Measurements from ENCODE around the gene BBS9. TPM values are rescaled to one million over a fixed set of nuclear protein-coding genes. Genes with fewer than 3 reads are reported as not detected.

The BBS9 gene
- total and polyA plus RNA-seq, 2 donors (not counting 1 experiment from before 2014, with no cell fraction given), result 8.4 to 45.2 TPM

DNA sequence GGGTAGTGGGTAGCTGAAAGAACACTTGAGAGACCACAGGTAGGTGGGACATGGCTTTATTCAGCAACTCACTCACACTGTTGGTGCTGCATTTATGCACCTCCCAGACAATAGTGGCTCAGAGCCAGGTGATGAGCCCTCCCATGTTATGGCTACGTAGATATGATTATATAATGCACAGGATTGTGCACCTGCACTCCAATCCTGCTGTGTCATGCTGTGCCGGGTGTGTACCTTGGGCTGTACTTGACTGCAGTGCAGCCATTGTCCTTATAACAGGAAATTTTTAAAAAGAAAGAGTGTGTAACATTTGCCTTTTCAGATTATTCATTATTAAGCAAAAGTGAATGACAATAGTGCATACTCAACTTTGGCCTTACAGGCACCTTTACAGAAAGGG lies 409.8 kb downstream of the BBS9 start:
- POLR2A ChIA-PET, result no interaction called here
- Mint-ChIP-seq H3K9me3 (ENCODE audit: insufficient read depth) (peaks cover 16% of the 10 kb centered on the region), H3K27ac (no peak overlapping the region), H3K27me3 (no peaks in the 10 kb centered on the region), H3K4me3 (no peak overlapping the region), H3K4me1 (no peaks in the 10 kb centered on the region)
- WGBS (ENCODE audit: insufficient coverage), result 100% methylated on average over 1 of the region's 2 CpGs
- Histone ChIP-seq H3K79me2 (ENCODE audit: control insufficient read depth, insufficient read depth, low read length) (no peaks in the 10 kb centered on the region), H3K27me3 (replicated peaks in 1 of 4; ENCODE audit: control extremely low read depth in 1 of 4, control insufficient read depth in 3 of 4, insufficient read depth in 4 of 4, low read length in 3 of 4) (no peaks in the 10 kb centered on the region), H3K4me1 (ENCODE audit: control insufficient read depth in 2 of 2, insufficient read depth in 2 of 2, low read length in 2 of 2) (no peaks in the 10 kb centered on the region), H3K9me3 (ENCODE audit: control extremely low read depth in 1 of 3, control insufficient read depth in 2 of 3, insufficient read depth in 1 of 3, low read length in 2 of 3) (peaks cover 5 to 22% (median 12%) of the 10 kb centered on the region in 3 donors), H3K27ac (ENCODE audit: low read length in 2 of 2) (no peak overlapping the region), H3K36me3 (replicated peaks in 1 of 2; ENCODE audit: control extremely low read depth in 1 of 2, control insufficient read depth in 1 of 2, extremely low read depth in 1 of 2, insufficient read depth in 2 of 2, low read length in 1 of 2) (peaks cover 0 to 3% of the 10 kb centered on the region in 2 experiments), H3K4me2 (replicated peaks; ENCODE audit: low read depth, low read length, poor library complexity, severe bottlenecking) (no peak overlapping the region), H4K20me1 (ENCODE audit: control insufficient read depth, insufficient read depth, low read length, poor library complexity, severe bottlenecking) (no peaks in the 10 kb centered on the region), H2AFZ (ENCODE audit: insufficient read depth, low read depth, low read length, poor library complexity, severe bottlenecking) (no peak overlapping the region), H3K9ac (ENCODE audit: low read length) (no peak overlapping the region), H3K4me3 (ENCODE audit: control extremely low read depth in 1 of 5, extremely low read depth in 1 of 5, insufficient read depth in 1 of 5, low read depth in 2 of 5, low read length in 4 of 5) (no peak overlapping the region)
- no peak for TF ChIP-seq EZH2 (IDR thresholded peaks at IDR 0.05; ENCODE audit: borderline replicate concordance, insufficient read depth, low read depth, low read length, poor library complexity, severe bottlenecking)
- TF ChIP-seq, protein P1, sequence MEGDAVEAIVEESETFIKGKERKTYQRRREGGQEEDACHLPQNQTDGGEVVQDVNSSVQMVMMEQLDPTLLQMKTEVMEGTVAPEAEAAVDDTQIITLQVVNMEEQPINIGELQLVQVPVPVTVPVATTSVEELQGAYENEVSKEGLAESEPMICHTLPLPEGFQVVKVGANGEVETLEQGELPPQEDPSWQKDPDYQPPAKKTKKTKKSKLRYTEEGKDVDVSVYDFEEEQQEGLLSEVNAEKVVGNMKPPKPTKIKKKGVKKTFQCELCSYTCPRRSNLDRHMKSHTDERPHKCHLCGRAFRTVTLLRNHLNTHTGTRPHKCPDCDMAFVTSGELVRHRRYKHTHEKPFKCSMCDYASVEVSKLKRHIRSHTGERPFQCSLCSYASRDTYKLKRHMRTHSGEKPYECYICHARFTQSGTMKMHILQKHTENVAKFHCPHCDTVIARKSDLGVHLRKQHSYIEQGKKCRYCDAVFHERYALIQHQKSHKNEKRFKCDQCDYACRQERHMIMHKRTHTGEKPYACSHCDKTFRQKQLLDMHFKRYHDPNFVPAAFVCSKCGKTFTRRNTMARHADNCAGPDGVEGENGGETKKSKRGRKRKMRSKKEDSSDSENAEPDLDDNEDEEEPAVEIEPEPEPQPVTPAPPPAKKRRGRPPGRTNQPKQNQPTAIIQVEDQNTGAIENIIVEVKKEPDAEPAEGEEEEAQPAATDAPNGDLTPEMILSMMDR (IDR thresholded peaks at IDR 0.05), result no peak
- CTCF ChIA-PET, result no interaction called here
- intact Hi-C loops (cut with micrococcal nuclease), result no loop called here
- ATAC-seq (ENCODE audit: low read depth) (no peak), DNase-seq (peak; percentile 24)

DNA sequence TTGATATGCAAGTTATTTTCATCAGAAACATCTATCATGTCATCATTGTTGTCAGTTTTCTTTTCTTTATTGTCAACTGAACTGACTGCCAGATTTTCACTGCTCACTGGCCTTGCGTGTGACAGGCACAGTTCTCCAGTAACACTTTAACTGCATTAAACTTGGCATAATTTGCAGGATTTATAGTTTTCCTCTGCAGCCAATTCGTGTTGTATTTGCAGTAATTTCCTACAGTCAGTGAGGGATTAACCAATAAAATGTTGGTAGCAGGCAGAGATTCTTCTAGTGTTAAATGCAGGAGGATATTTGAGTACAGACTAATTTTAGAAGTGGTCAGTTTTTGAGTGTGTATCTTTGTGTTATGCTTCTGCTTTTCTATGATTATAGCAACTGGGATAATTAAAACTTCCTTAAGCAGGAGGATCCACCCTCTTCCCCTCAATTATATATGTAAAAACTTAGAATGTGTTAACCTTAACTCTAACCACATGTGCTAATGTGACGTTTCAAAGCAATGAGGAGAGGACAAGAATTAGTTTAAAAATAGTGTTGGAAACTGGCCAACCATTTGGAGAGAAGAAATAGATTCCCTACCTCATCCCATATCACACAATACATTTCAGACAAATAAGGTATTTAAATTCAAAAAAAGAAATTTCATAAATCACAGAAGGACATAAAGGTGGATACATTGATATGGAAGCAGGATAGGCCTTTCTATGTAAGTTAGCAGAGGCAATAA lies 410.5 kb downstream of the BBS9 start:
- Histone ChIP-seq H3K4me1 (ENCODE audit: control insufficient read depth in 2 of 2, insufficient read depth in 2 of 2, low read length in 2 of 2) (no peaks in the 10 kb centered on the region), H4K20me1 (ENCODE audit: control insufficient read depth, insufficient read depth, low read length, poor library complexity, severe bottlenecking) (no peaks in the 10 kb centered on the region), H3K27ac (ENCODE audit: low read length in 2 of 2) (no peak overlapping the region), H3K4me3 (ENCODE audit: control extremely low read depth in 1 of 5, extremely low read depth in 1 of 5, insufficient read depth in 1 of 5, low read depth in 2 of 5, low read length in 4 of 5) (no peak overlapping the region), H3K36me3 (replicated peaks in 1 of 2; ENCODE audit: control extremely low read depth in 1 of 2, control insufficient read depth in 1 of 2, extremely low read depth in 1 of 2, insufficient read depth in 2 of 2, low read length in 1 of 2) (peaks cover 0 to 3% of the 10 kb centered on the region in 2 experiments), H3K27me3 (replicated peaks in 1 of 4; ENCODE audit: control extremely low read depth in 1 of 4, control insufficient read depth in 3 of 4, insufficient read depth in 4 of 4, low read length in 3 of 4) (no peaks in the 10 kb centered on the region), H3K9me3 (ENCODE audit: control extremely low read depth in 1 of 3, control insufficient read depth in 2 of 3, insufficient read depth in 1 of 3, low read length in 2 of 3) (peaks cover 5 to 22% (median 12%) of the 10 kb centered on the region in 3 donors), H3K4me2 (replicated peaks; ENCODE audit: low read depth, low read length, poor library complexity, severe bottlenecking) (no peak overlapping the region), H3K9ac (ENCODE audit: low read length) (no peak overlapping the region), H2AFZ (ENCODE audit: insufficient read depth, low read depth, low read length, poor library complexity, severe bottlenecking) (no peak overlapping the region), H3K79me2 (ENCODE audit: control insufficient read depth, insufficient read depth, low read length) (no peaks in the 10 kb centered on the region)
- H3K4me1 Mint-ChIP-seq, result no peaks in the 10 kb centered on the region
- H3K4me3 Mint-ChIP-seq, result no peak overlapping the region
- no peaks in the 10 kb centered on the region for H3K27me3 Mint-ChIP-seq
- CTCF ChIA-PET, result no interaction called here
- POLR2A ChIA-PET, result no interaction called here
- no peak for TF ChIP-seq EZH2 (IDR thresholded peaks at IDR 0.05; ENCODE audit: borderline replicate concordance, insufficient read depth, low read depth, low read length, poor library complexity, severe bottlenecking)
- TF ChIP-seq, protein P1 (IDR thresholded peaks at IDR 0.05), result no peak
- H3K9me3 Mint-ChIP-seq (ENCODE audit: insufficient read depth), result peaks cover 16% of the 10 kb centered on the region
- ATAC-seq (ENCODE audit: low read depth) (no peak), DNase-seq (no peak)
- WGBS (ENCODE audit: insufficient coverage), result 75% methylated on average over 1 of the region's 3 CpGs
- no peak overlapping the region for H3K27ac Mint-ChIP-seq
- intact Hi-C loops (cut with micrococcal nuclease), result no loop called here

Measured in B cell (primary cell).